Skeletal muscle satellite cell (primary cell): ENCODE measurements around the gene OR2M4.
"Not testable (repeated sequence)": the region's sequence is repeated elsewhere in the genome, so short reads cannot be mapped to it uniquely, and the experiment has no call there.

Experiments used
- H3K27me3 ChIP-seq: 2 replicates; pipeline ENCODE4 v1.7.0; 2013; ENCODE audit warnings: low read length; ENCODE audit not compliant: control insufficient read depth, insufficient read depth
- H3K36me3 ChIP-seq: 2 replicates; pipeline ENCODE4 v1.7.0; 2013; ENCODE audit warnings: mild to moderate bottlenecking, control low read depth, low read length; ENCODE audit not compliant: insufficient read depth
- H3K4me1 ChIP-seq: 2 replicates; pipeline ENCODE4 v1.7.0; 2013; ENCODE audit warnings: low read length; ENCODE audit not compliant: control insufficient read depth, insufficient read depth
- H3K4me2 ChIP-seq: 2 replicates; pipeline ENCODE4 v1.7.0; 2013; ENCODE audit warnings: mild to moderate bottlenecking, low read length
- H3K4me3 ChIP-seq: 2 replicates; pipeline ENCODE4 v1.7.0; 2013; ENCODE audit warnings: low read length
- H3K9ac ChIP-seq: 2 replicates; pipeline ENCODE4 v1.7.0; 2013; ENCODE audit warnings: mild to moderate bottlenecking, low read depth, low read length, moderate library complexity
- H3K9me3 ChIP-seq: replicated peaks from 2 replicates; pipeline ENCODE4 v1.7.0; 2013; ENCODE audit warnings: mild to moderate bottlenecking, control low read depth, low read length

Gene OR2M4

GRCh38 chr1:248268178-248268577 lies 37.0 kb downstream of the OR2M4 start:
- Histone ChIP-seq H3K36me3 (no peaks in the 10 kb centered on the region), H3K27me3 (no peaks in the 10 kb centered on the region), H3K4me3 (no peak overlapping the region), H3K9ac (no peak overlapping the region), H3K4me2 (no peak overlapping the region), H3K9me3 (peaks cover 3% of the 10 kb centered on the region), H3K4me1 (no peaks in the 10 kb centered on the region)

GRCh38 chr1:248273225-248273624 lies 42.0 kb downstream of the OR2M4 start:
- H3K27me3 ChIP-seq, H3K9me3 ChIP-seq, H3K36me3 ChIP-seq, H3K4me3 ChIP-seq, H3K9ac ChIP-seq, H3K4me2 ChIP-seq, H3K4me1 ChIP-seq: not testable (repeated sequence)

GRCh38 chr1:248277876-248278275 lies 46.7 kb downstream of the OR2M4 start, which contains the start of gene OR2T33:
Gene OR2T33 (minus strand): TSS chr1:248277976. CDS start chr1:248273814, 4,162 bp downstream.
- Histone ChIP-seq H3K4me3 (no peak within 1 kb of the TSS), H3K4me2 (no peak within 1 kb of the TSS), H3K27me3 (no peaks in the 10 kb centered on the region), H3K9me3 (peaks cover 2% of the 10 kb centered on the region), H3K36me3 (no peaks in the 10 kb centered on the region), H3K4me1 (no peaks in the 10 kb centered on the region), H3K9ac (no peak within 1 kb of the TSS)

GRCh38 chr1:248288391-248288790 lies 57.2 kb downstream of the OR2M4 start:
- Histone ChIP-seq H3K9ac (no peak overlapping the region), H3K27me3 (no peaks in the 10 kb centered on the region), H3K4me1 (no peaks in the 10 kb centered on the region), H3K4me3 (no peak overlapping the region), H3K4me2 (no peak overlapping the region), H3K36me3 (no peaks in the 10 kb centered on the region), H3K9me3 (peaks cover 3% of the 10 kb centered on the region)
